ENCODE measurements around the gene CACNA2D3.

DNA sequence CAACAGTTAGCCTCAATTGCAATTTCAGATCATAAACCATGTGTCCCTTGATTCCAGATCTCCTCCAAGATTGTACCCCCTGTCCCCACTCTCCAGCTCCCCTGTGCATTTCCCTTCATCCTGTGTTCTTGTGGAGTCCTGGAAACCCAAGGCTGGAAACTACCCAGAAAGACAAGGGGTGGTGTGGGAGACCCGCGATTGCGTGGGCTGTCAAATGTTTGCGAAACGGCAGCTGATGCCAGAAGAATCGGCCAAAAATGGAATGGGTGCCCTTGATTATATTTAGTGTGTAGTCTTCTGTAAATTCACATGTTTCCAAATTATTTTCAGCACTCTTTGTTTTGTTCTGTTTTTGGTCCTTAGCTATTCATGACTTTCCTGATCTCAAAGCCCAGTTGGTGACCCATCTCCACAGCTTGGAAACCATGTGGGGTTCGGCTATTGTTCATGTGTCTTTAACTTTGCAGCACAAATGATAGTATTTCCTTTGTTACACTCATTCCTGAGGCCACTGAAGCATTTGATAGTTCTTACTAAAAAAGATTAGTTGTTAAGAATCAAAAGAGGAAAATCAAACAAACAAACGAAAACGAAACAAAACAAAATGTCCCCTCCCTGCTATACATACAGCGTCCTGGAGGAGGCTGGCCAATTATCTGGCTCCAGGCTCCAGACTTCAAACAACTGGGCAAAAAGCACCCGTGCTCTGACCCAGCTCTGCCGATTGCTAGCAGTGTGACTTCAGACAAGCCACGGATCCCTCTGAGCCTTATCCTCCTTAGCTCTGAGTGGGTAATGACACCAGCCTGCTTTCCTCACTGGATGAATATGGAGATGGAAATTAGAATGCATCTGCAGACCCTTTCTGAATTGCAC lies 120.9 kb downstream of the CACNA2D3 start:
- no peak for TF ChIP-seq POLR2A (IDR thresholded peaks at IDR 0.05)
- TF ChIP-seq, protein P1, sequence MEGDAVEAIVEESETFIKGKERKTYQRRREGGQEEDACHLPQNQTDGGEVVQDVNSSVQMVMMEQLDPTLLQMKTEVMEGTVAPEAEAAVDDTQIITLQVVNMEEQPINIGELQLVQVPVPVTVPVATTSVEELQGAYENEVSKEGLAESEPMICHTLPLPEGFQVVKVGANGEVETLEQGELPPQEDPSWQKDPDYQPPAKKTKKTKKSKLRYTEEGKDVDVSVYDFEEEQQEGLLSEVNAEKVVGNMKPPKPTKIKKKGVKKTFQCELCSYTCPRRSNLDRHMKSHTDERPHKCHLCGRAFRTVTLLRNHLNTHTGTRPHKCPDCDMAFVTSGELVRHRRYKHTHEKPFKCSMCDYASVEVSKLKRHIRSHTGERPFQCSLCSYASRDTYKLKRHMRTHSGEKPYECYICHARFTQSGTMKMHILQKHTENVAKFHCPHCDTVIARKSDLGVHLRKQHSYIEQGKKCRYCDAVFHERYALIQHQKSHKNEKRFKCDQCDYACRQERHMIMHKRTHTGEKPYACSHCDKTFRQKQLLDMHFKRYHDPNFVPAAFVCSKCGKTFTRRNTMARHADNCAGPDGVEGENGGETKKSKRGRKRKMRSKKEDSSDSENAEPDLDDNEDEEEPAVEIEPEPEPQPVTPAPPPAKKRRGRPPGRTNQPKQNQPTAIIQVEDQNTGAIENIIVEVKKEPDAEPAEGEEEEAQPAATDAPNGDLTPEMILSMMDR (IDR thresholded peaks at IDR 0.05) = no peak

Data from tibial nerve (tissue), 3 donors.